ENCODE measurements around the gene MT2A. TPM values are rescaled to one million over a fixed set of nuclear protein-coding genes. Genes with fewer than 3 reads are reported as not detected.

The MT2A gene
- total and polyA plus RNA-seq, 2 of the 13 experiments (the other 11 are each of a cell fraction or from before 2014, with no cell fraction given) = 135 to 371 TPM

GRCh38 chr16:56625140-56625942, 17.0 kb downstream of the MT2A start, which contains the start of gene MT1E (continued):
- 0 out of 2 replicates have a peak, but pooled peaks have one; percentile 12 for TF ChIP-seq ZNF646 (CRISPR knock-in tag; IDR thresholded peaks at IDR 0.05)
- peak; percentile 62; the same call in 1 of the 2 replicates for TF ChIP-seq DMAP1 (CRISPR knock-in tag; IDR thresholded peaks at IDR 0.05)
- peak; percentile 55; the same call in 1 of the 2 replicates for TF ChIP-seq UBTF (CRISPR knock-in tag; IDR thresholded peaks at IDR 0.05)
- TF ChIP-seq DDIT3 (CRISPR knock-in tag; IDR thresholded peaks at IDR 0.05) = no peak; the same call in 1 of the 2 replicates
- TF ChIP-seq ZNF563 (CRISPR knock-in tag; IDR thresholded peaks at IDR 0.05) = peak; percentile 94
- TF ChIP-seq RFXANK (CRISPR knock-in tag; IDR thresholded peaks at IDR 0.05) = peak; percentile 40; the same call in 1 of the 2 replicates
- peak; percentile 77; the same call in 1 of the 2 replicates for TF ChIP-seq ZNF512B (CRISPR knock-in tag; IDR thresholded peaks at IDR 0.05; ENCODE audit: borderline replicate concordance)
- TF ChIP-seq TARDBP (CRISPR knock-in tag; IDR thresholded peaks at IDR 0.05) = peak; percentile 69
- TF ChIP-seq IRF2 (CRISPR knock-in tag; IDR thresholded peaks at IDR 0.05) = peak; percentile 65; the same call in 1 of the 2 replicates
- TF ChIP-seq ZBTB7A (CRISPR knock-in tag; IDR thresholded peaks at IDR 0.05) = 0 out of 2 replicates have a peak, but pooled peaks have one; percentile 42
- TF ChIP-seq MAX (IDR thresholded peaks at IDR 0.05) = peak; percentile 43; the same call in 1 of the 2 replicates
- TF ChIP-seq ZNF362 (CRISPR knock-in tag; IDR thresholded peaks at IDR 0.05; ENCODE audit: borderline replicate concordance) = 0 out of 2 replicates have a peak, but pooled peaks have one; percentile 17
- peak; percentile 94 to 99 for TF ChIP-seq POLR2A (IDR thresholded peaks at IDR 0.05; ENCODE audit: insufficient read depth in 1 of 2, low read depth in 2 of 2, low read length in 2 of 2)
- peak; percentile 55; the same call in 1 of the 2 replicates for TF ChIP-seq MYC (CRISPR knock-in tag; IDR thresholded peaks at IDR 0.05; ENCODE audit: borderline replicate concordance)
- TF ChIP-seq HNRNPL (IDR thresholded peaks at IDR 0.05; ENCODE audit: low read depth, low read length) = peak; percentile 61; the same call in 1 of the 2 replicates
